ENCODE results near the gene YOD1. TPM values are rescaled to one million over a fixed set of nuclear protein-coding genes. Genes with fewer than 3 reads are reported as not detected.

Gene YOD1
- total RNA-seq, 2 experiments from 2014 or later: 17.9 TPM

DNA sequence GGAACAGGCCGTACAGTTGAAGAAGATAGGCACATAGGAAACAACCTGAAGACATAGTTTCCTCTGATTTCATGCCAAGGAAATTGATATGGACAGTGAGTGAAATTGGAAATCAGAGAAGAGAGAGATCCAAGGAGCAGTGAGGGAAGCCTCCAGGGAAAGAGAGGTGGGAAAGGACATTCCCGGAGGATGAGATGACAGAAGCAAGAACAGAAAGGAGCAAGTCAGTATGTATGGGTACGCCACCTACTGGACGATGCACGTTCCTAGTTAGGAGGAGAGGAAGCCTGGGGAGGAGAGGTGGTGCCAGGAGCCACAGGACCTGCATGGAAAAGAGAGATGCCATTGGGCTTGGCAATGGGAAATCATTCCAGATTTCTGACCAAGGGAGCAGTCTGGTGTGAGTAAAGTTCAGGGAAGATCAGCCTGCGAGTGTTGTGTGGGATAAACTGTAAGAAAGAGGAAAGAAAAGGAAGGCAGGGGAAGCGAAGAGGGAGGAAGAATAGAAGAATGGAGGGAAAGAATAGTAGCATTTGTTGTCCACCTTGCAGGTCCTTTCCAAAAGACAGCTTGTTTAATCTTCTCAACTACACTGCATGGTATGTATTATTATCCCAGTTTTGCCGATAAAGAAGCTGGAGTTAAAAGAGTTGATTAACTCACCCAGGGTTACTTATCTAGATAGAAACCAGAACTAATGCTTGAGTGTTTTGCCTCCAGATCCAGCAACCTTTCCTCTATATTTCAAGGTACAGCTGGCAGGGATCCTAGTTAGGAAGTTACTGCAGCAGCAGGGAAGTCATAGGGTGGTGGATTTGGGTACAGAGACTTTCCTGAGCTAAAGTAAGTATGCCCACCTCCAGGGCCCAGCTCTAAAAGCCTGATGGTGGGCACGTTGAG, 45.8 kb downstream of the YOD1 start:
- ChIA-PET POLR2A (interaction anchor here (0.5 kb wide), 1 partner anchor 93 kb away, joined by 3 read pairs; no protein-coding TSS in a partner anchor), CTCF (no interaction called here)
- intact Hi-C loops (cut with DNase I, micrococcal nuclease): loop anchor here in 1 of 2 experiments (2.0 kb wide), 1 partner anchor 74 kb away; no protein-coding TSS in a partner anchor
- Mint-ChIP-seq H3K27ac (no peak overlapping the region), H3K4me3 (no peak overlapping the region), H3K36me3 (ENCODE audit: low read depth) (no peaks in the 10 kb centered on the region), H3K4me1 (ENCODE audit: low read depth) (no peaks in the 10 kb centered on the region), H3K27me3 (peaks cover 3% of the 10 kb centered on the region), H3K9me3 (no peaks in the 10 kb centered on the region)
- no peaks in the 10 kb centered on the region for H3K36me3 ChIP-seq (ENCODE audit: insufficient read depth, low read length)
- H3K4me1 ChIP-seq (ENCODE audit: insufficient read depth, low read length): no peaks in the 10 kb centered on the region
- no peaks in the 10 kb centered on the region for H3K9me3 ChIP-seq (ENCODE audit: control insufficient read depth in 1 of 2, insufficient read depth in 1 of 2, low read length in 2 of 2)
- H3K27me3 ChIP-seq (ENCODE audit: control insufficient read depth in 1 of 2, insufficient read depth in 2 of 2, low read length in 2 of 2): no peaks in the 10 kb centered on the region
- TF ChIP-seq, protein P1, sequence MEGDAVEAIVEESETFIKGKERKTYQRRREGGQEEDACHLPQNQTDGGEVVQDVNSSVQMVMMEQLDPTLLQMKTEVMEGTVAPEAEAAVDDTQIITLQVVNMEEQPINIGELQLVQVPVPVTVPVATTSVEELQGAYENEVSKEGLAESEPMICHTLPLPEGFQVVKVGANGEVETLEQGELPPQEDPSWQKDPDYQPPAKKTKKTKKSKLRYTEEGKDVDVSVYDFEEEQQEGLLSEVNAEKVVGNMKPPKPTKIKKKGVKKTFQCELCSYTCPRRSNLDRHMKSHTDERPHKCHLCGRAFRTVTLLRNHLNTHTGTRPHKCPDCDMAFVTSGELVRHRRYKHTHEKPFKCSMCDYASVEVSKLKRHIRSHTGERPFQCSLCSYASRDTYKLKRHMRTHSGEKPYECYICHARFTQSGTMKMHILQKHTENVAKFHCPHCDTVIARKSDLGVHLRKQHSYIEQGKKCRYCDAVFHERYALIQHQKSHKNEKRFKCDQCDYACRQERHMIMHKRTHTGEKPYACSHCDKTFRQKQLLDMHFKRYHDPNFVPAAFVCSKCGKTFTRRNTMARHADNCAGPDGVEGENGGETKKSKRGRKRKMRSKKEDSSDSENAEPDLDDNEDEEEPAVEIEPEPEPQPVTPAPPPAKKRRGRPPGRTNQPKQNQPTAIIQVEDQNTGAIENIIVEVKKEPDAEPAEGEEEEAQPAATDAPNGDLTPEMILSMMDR (IDR thresholded peaks at IDR 0.05): peak; percentile 76
- ATAC-seq (ENCODE audit: poor library complexity) (no peak), DNase-seq (peak; percentile 7 to 63 (median 20))
- H3K27ac ChIP-seq (ENCODE audit: low read depth in 1 of 2, low read length in 2 of 2): no peak overlapping the region
- no peak overlapping the region for H3K4me3 ChIP-seq (ENCODE audit: low read length)

DNA sequence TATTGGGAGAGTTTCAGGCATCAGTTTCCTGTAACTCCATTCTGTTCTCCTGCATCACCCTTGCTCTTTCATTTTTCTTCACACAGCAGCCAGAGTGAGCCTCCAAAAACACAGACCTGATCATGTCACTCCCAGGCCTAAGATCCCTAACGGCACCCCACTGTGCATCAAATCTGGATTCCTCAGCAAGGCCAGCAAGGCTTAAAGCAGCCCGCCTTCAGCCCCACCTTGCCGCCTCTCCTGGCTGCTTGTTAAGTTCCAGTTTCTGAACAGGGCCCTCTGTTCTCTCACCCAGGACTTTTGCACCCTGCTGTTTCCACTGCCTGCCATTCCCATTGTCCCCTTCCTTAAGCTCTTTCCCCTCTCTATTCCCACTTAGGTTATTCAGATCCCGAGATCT, 47.8 kb downstream of the YOD1 start:
- H3K27ac ChIP-seq (ENCODE audit: low read depth in 1 of 2, low read length in 2 of 2): no peak overlapping the region
- H3K36me3 ChIP-seq (ENCODE audit: insufficient read depth, low read length): no peaks in the 10 kb centered on the region
- CTCF ChIA-PET: no interaction called here
- no peaks in the 10 kb centered on the region for H3K4me1 ChIP-seq (ENCODE audit: insufficient read depth, low read length)
- TF ChIP-seq, protein P1 (IDR thresholded peaks at IDR 0.05): no peak
- no peak overlapping the region for H3K27ac Mint-ChIP-seq
- no peak overlapping the region for H3K4me3 Mint-ChIP-seq
- intact Hi-C loops (cut with DNase I, micrococcal nuclease): no loop called here
- no peaks in the 10 kb centered on the region for H3K9me3 ChIP-seq (ENCODE audit: control insufficient read depth in 1 of 2, insufficient read depth in 1 of 2, low read length in 2 of 2)
- H3K9me3 Mint-ChIP-seq: no peaks in the 10 kb centered on the region
- POLR2A ChIA-PET: no interaction called here
- no peaks in the 10 kb centered on the region for H3K27me3 ChIP-seq (ENCODE audit: control insufficient read depth in 1 of 2, insufficient read depth in 2 of 2, low read length in 2 of 2)
- no peaks in the 10 kb centered on the region for H3K4me1 Mint-ChIP-seq (ENCODE audit: low read depth)
- H3K4me3 ChIP-seq (ENCODE audit: low read length): no peak overlapping the region
- peaks cover 3% of the 10 kb centered on the region for H3K27me3 Mint-ChIP-seq
- DNase-seq (no peak), ATAC-seq (ENCODE audit: poor library complexity) (no peak)
- no peaks in the 10 kb centered on the region for H3K36me3 Mint-ChIP-seq (ENCODE audit: low read depth)

DNA sequence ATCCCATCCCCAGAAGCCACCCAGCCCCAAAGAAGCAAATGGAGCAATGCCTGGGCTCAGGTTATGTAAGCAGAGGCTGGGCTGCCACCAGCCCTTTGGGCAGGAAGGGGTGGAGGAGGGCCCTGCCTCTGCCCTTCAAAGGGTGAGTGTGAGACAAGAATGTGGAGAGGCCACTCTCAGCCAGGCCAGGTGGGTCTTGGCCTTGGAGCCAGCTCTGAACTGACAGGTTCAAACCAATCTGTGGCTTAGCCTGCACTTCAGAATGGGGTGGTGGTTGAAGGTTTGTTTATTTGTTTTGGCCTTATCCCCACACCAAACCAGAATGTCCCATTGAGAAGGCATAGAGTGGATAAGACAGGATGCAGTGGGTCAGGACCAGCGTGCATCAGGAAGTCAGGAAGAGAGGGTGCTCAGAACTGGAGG, 48.3 kb downstream of the YOD1 start:
- no peak overlapping the region for H3K27ac ChIP-seq (ENCODE audit: low read depth in 1 of 2, low read length in 2 of 2)
- no peaks in the 10 kb centered on the region for H3K36me3 ChIP-seq (ENCODE audit: insufficient read depth, low read length)
- CTCF ChIA-PET: no interaction called here
- no peaks in the 10 kb centered on the region for H3K27me3 ChIP-seq (ENCODE audit: control insufficient read depth in 1 of 2, insufficient read depth in 2 of 2, low read length in 2 of 2)
- POLR2A ChIA-PET: no interaction called here
- ATAC-seq (ENCODE audit: poor library complexity): no peak
- TF ChIP-seq, protein P1 (IDR thresholded peaks at IDR 0.05): no peak
- H3K4me3 ChIP-seq (ENCODE audit: low read length): no peak overlapping the region
- Mint-ChIP-seq H3K4me3 (no peak overlapping the region), H3K27me3 (peaks cover 3% of the 10 kb centered on the region), H3K36me3 (ENCODE audit: low read depth) (no peaks in the 10 kb centered on the region), H3K4me1 (ENCODE audit: low read depth) (no peaks in the 10 kb centered on the region), H3K9me3 (no peaks in the 10 kb centered on the region), H3K27ac (no peak overlapping the region)
- H3K4me1 ChIP-seq (ENCODE audit: insufficient read depth, low read length): no peaks in the 10 kb centered on the region
- no peaks in the 10 kb centered on the region for H3K9me3 ChIP-seq (ENCODE audit: control insufficient read depth in 1 of 2, insufficient read depth in 1 of 2, low read length in 2 of 2)
- intact Hi-C loops (cut with DNase I, micrococcal nuclease): no loop called here
- DNase-seq: no peak

Data from CD4-positive, alpha-beta T cell (primary cell).